ENCODE results near the gene TAF10.

DNA sequence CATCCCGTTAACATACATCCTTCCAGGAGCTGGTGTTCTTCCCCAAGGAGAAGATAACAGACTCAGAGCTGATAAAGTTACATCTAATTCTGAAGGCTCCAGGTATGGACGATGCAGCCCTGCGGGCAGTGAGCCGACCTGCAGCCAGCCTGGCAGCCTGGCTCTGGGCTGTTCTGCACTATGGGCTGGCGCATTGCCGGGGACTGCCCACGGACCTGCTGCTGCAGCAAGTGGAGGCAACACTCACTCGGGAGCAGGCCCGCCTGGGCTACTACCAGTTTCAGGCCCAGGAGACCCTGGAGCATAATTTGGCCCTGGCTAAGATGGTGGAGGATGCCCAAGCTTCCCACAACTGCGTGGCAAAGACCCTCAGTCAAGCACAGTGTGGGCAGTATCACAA, 48.3 kb downstream of the TAF10 start:
- TF ChIP-seq, protein P1, sequence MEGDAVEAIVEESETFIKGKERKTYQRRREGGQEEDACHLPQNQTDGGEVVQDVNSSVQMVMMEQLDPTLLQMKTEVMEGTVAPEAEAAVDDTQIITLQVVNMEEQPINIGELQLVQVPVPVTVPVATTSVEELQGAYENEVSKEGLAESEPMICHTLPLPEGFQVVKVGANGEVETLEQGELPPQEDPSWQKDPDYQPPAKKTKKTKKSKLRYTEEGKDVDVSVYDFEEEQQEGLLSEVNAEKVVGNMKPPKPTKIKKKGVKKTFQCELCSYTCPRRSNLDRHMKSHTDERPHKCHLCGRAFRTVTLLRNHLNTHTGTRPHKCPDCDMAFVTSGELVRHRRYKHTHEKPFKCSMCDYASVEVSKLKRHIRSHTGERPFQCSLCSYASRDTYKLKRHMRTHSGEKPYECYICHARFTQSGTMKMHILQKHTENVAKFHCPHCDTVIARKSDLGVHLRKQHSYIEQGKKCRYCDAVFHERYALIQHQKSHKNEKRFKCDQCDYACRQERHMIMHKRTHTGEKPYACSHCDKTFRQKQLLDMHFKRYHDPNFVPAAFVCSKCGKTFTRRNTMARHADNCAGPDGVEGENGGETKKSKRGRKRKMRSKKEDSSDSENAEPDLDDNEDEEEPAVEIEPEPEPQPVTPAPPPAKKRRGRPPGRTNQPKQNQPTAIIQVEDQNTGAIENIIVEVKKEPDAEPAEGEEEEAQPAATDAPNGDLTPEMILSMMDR (IDR thresholded peaks at IDR 0.05): no peak
- TF ChIP-seq POLR2AphosphoS5 (IDR thresholded peaks at IDR 0.05): no peak

All from stomach (tissue), 4 donors.